Psoas muscle (tissue), 8 donors: ENCODE measurements around the gene RAB11FIP4. TPM values are rescaled to one million over a fixed set of nuclear protein-coding genes. Genes with fewer than 3 reads are reported as not detected.

Source experiments
- ATAC-seq, 4 donors: fragments of 200-7000 bp; cut with Tn5 transposase; one replicate each; pipeline ENCODE4 v1.9.1; 2020; ENCODE audit warnings: moderate library complexity in 3 of 4, mild to moderate bottlenecking in 2 of 4
- DNase-seq, 2 donors: peaks; one replicate each; pipeline ENCODE4 v3.0.0-alpha.2; 2020
- H3K27ac ChIP-seq: fragments of 200-600 bp; one replicate; pipeline ENCODE4 v1.8.0; 2022
- H3K27me3 ChIP-seq, 3 donors: fragments of 200-600 bp in 1 of 3; one replicate each; pipeline versions ENCODE4 v1.6.1 to v1.8.0; 2013 to 2022; ENCODE audit warnings: low read length in 2 of 3, mild to moderate bottlenecking in 2 of 3, moderate library complexity in 1 of 3; ENCODE audit not compliant: insufficient read depth in 3 of 3
- H3K36me3 ChIP-seq, 2 donors: fragments of 200-600 bp in 1 of 2; one replicate each; pipeline versions ENCODE4 v1.6.1 to v1.8.0; 2013 to 2022; ENCODE audit warnings: low read depth in 1 of 2, mild to moderate bottlenecking in 1 of 2, moderate library complexity in 1 of 2; ENCODE audit not compliant: insufficient read depth in 1 of 2
- H3K4me1 ChIP-seq: fragments of 200-600 bp; one replicate; pipeline ENCODE4 v1.8.0; 2022
- H3K4me3 ChIP-seq: fragments of 200-600 bp; one replicate; pipeline ENCODE4 v1.8.0; 2022; ENCODE audit warnings: mild to moderate bottlenecking
- H3K9me3 ChIP-seq: fragments of 200-600 bp; one replicate; pipeline ENCODE4 v1.8.0; 2022
- CTCF ChIP-seq: fragments of 200-600 bp; IDR thresholded peaks from one replicate; pipeline ENCODE4 v1.8.0; 2022; ENCODE audit warnings: antibody characterized with exemption
- WGBS, 3 donors: extraction: QIAGEN DNeasy Blood & Tissue Kit; methylation state at CpG; one replicate each; pipeline versions ENCODE4 v1.1.6 to v1.1.7; 2013; 5-methylcytosine and 5-hydroxymethylcytosine counted together
- intact Hi-C, 2 donors: fragments of 100-400 bp; cut with DNase I; formaldehyde crosslinking; loops; one replicate each; pipeline versions ENCODE4 v1.11.0 to v1.14.2; 2022
- polyA plus RNA-seq, 3 donors: library from polyadenylated mRNA; stranded (reverse); fragments of 200-250 nt; gene quantifications; one replicate each; pipeline ENCODE4 v1.2.3, GENCODE V29; 2013
- total RNA-seq, 4 donors: library from RNA; stranded (reverse); fragmentation: NEBNext Ultra II Directional in 2 of 4; extraction: Animal tissue kit (Norgen Biotek cat#: 25700) in 2 of 4; gene quantifications; one replicate each; pipeline versions ENCODE4 v1.2.1 to v1.2.4, GENCODE V29; 2021 to 2023
- donor health status: healthy with polysubstance abuse.
- donor health status: DM: no; HTN: no; CAD: no; lungs with moderate emphysema.
- donor health status: Bipolar disorder and iron deficiency.
- donor health status: healthy.
- donor health status: DM: yes; HTN: yes; CAD: no.
- donor health status: DM: no; HTN: no; CAD: no.
- donor health status: DM: no; HTN: no; CAD: no.
- donor health status: DM: yes; HTN: yes; CAD: no.

The RAB11FIP4 gene
- total and polyA plus RNA-seq, 7 donors: 0.04 to 1.8 (median 0.41) TPM

- intact Hi-C loops: no loop called here
- WGBS, 3 donors: 89 to 93% (median 92%) methylated on average over 4 of the region's 4 CpGs
- no peak for DNase-seq
- Histone ChIP-seq H3K36me3 (no peaks in the 10 kb centered on the region), H3K4me3 (no peak overlapping the region), H3K4me1 (no peaks in the 10 kb centered on the region), H3K9me3 (no peaks in the 10 kb centered on the region), H3K27me3 (peaks cover 0 to 39% (median 6%) of the 10 kb centered on the region in 3 donors), H3K27ac (no peak overlapping the region)
- TF ChIP-seq CTCF: no peak
- ATAC-seq: no peak
Observed at GRCh38 chr17:31428512-31428911, 37.0 kb downstream of the RAB11FIP4 start.

DNA sequence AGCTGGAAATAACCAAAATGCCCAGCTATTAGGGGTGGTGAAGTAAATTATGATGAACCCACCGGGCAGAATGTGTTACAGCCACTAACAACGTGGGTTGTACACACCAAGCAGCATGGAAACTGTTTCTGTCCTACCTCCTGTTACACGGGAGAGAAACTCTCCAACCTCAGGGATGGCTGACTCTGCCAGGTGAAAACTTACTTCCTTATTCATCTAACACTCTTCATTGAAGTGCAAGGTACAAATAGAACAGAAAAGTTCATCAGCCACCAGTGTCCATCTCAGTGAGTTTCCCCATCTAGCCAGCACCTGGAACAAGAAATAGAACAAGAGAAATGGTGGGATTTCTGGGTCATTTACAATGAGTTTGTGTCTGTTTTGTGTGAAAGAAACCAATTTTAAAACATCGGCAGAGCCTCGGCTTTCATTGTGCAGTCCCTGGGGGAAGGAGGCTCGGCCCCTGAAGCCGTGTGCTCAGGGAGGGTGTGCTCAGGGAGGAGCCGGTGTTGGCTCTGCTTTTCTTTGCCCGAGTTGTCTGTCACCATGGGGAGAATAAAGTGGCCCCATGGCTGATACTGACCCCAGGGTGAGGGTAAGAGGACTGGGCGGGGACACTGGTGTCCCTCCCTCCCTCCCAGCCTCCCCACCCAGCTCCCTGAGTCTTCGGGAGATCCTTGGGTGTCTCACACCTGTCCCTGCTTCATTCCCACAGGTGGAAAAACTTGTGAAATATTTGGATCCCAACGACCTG lies 39.8 kb downstream of the RAB11FIP4 start:
- WGBS, 3 donors: 35 to 41% (median 38%) methylated on average over 11 to 12 of the region's 12 CpGs
- no peaks in the 10 kb centered on the region for H3K9me3 ChIP-seq
- DNase-seq (no peak), ATAC-seq (no peak)
- H3K27me3 ChIP-seq: peaks cover 0 to 39% (median 6%) of the 10 kb centered on the region in 3 donors
- H3K36me3 ChIP-seq: no peaks in the 10 kb centered on the region
- H3K4me3 ChIP-seq: no peak overlapping the region
- no peak overlapping the region for H3K27ac ChIP-seq
- no peak for TF ChIP-seq CTCF
- intact Hi-C loops: no loop called here
- no peaks in the 10 kb centered on the region for H3K4me1 ChIP-seq

DNA sequence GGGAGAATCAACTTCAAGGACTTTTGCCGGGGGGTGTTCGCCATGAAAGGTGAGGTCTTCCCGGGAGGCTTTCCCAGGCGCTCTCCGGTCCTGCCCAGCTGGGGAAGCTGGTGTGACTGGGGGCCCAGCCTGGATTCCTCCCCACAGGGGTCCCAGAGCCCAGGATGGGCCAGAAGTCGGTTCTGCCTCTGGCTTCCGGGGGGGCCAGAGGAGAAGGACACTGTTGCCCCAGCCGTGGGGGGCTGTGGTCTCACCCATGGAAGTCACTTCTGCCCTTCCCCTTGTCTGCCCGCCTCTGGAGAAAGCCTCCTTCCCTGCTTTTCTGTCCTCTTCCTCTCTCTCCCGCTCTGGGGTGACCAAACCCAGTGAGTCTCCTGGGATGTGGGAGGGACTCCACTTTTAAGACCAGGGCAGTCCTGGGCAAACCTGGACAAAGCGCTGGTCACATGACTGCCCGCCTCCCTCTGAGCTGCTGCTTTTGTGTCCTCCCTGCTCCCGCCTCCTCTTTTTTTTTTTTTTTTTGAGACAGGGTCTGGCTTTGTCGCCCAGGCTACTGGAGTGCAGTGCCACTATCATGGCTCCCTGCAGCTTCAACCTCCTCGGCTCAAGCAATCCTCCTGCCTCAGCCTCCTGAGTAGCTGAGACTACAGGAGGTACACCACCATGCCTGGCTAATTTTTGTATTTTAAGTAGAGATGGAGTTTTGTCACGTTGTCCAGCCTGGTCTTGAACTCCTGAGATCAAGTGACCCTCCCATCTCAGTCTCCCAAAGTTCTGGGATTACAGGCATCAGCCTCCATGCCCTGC lies 40.6 kb downstream of the RAB11FIP4 start:
- Histone ChIP-seq H3K4me3 (no peak overlapping the region), H3K27me3 (peaks cover 0 to 35% (median 4%) of the 10 kb centered on the region in 3 donors), H3K9me3 (no peaks in the 10 kb centered on the region), H3K36me3 (no peaks in the 10 kb centered on the region), H3K4me1 (no peaks in the 10 kb centered on the region), H3K27ac (no peak overlapping the region)
- WGBS, 3 donors: 68 to 81% (median 72%) methylated on average over 15 to 16 of the region's 16 CpGs
- no peak for TF ChIP-seq CTCF
- intact Hi-C loops: no loop called here
- DNase-seq (no peak), ATAC-seq (no peak)

DNA sequence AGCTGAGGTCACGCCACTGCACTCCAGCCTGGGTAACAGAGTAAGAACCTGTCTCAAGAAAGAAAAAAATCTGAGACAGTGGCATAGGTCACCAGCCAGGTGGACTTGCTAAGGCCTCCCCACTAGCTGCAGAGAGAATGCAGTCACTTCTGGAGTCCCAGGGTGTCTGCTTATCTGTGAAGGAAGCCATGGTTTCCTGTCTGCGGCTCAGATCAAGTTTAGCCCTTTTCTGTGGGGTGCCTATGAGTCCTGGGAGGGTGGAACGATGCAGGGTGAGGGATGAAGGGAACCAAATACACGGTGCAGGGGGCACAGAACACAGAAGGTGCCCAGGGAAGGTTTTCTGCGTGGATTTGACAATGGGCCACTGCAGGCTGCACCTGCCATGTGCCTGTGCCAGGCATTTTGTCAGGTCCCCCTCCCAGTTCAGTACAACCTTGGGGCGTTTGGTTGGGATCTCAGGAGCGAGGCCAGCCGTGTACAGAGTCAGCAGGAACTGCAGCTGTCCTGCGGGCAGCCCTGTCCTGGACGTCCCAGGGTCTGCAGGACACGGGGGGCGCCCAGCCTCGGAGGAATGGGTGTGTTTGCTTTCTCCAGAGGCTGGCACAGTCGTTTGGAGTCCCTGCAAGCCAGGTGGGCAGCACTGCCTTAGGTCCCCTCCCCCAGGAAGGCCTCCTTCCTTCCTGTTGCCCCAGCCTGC lies 41.8 kb downstream of the RAB11FIP4 start:
- no peak for TF ChIP-seq CTCF
- Histone ChIP-seq H3K36me3 (no peaks in the 10 kb centered on the region), H3K27me3 (peaks cover 0 to 31% (median 4%) of the 10 kb centered on the region in 3 donors), H3K4me3 (no peak overlapping the region), H3K27ac (no peak overlapping the region), H3K4me1 (no peaks in the 10 kb centered on the region), H3K9me3 (no peaks in the 10 kb centered on the region)
- DNase-seq: no peak
- intact Hi-C loops: no loop called here
- WGBS, 3 donors: 61 to 64% (median 63%) methylated on average over 14 of the region's 14 CpGs
- ATAC-seq: no peak
